Measurements from ENCODE around the gene PDCD6IP. TPM values are rescaled to one million over a fixed set of nuclear protein-coding genes. Genes with fewer than 3 reads are reported as not detected.

PDCD6IP gene
- polyA plus RNA-seq, 1 experiment = 164 TPM

- Histone ChIP-seq H3K4me3 (ENCODE audit: low read depth, low read length) (no peak overlapping the region), H3K27me3 (ENCODE audit: control insufficient read depth, insufficient read depth, low read length) (no peaks in the 10 kb centered on the region), H3K36me3 (ENCODE audit: control insufficient read depth, insufficient read depth, low read length) (peaks cover 4% of the 10 kb centered on the region)
- ChIA-PET POLR2A (no interaction called here), CTCF (no interaction called here)
- no peak for DNase-seq (ENCODE audit: low read depth)
- no peak for TF ChIP-seq CTCF (IDR thresholded peaks at IDR 0.05; ENCODE audit: insufficient read depth, low read depth, low read length)
These were observed 62.1 kb downstream of the PDCD6IP start for GRCh38 chr3:33860373-33861050.

- POLR2A ChIA-PET = no interaction called here
- no peak for DNase-seq (ENCODE audit: low read depth)
- Histone ChIP-seq H3K4me3 (ENCODE audit: low read depth, low read length) (no peak overlapping the region), H3K36me3 (ENCODE audit: control insufficient read depth, insufficient read depth, low read length) (peaks cover 8% of the 10 kb centered on the region), H3K27me3 (ENCODE audit: control insufficient read depth, insufficient read depth, low read length) (no peaks in the 10 kb centered on the region)
- CTCF ChIA-PET = no interaction called here
- TF ChIP-seq CTCF (IDR thresholded peaks at IDR 0.05; ENCODE audit: insufficient read depth, low read depth, low read length) = no peak
These were observed 66.7 kb downstream of the PDCD6IP start for GRCh38 chr3:33865133-33865532.

GRCh38 chr3:33868309-33868708 lies 69.9 kb downstream of the PDCD6IP start:
- Histone ChIP-seq H3K4me3 (ENCODE audit: low read depth, low read length) (no peak overlapping the region), H3K27me3 (ENCODE audit: control insufficient read depth, insufficient read depth, low read length) (no peaks in the 10 kb centered on the region), H3K36me3 (ENCODE audit: control insufficient read depth, insufficient read depth, low read length) (peaks cover 8% of the 10 kb centered on the region)
- DNase-seq (ENCODE audit: low read depth) = no peak
- ChIA-PET CTCF (interaction anchor here (1.3 kb wide), 1 partner anchor 15 kb away, joined by 4 read pairs; no protein-coding TSS in a partner anchor), POLR2A (no interaction called here)
- TF ChIP-seq CTCF (IDR thresholded peaks at IDR 0.05; ENCODE audit: insufficient read depth, low read depth, low read length) = no peak

- Histone ChIP-seq H3K36me3 (ENCODE audit: control insufficient read depth, insufficient read depth, low read length) (peaks cover 7% of the 10 kb centered on the region), H3K4me3 (ENCODE audit: low read depth, low read length) (no peak overlapping the region), H3K27me3 (ENCODE audit: control insufficient read depth, insufficient read depth, low read length) (no peaks in the 10 kb centered on the region)
- TF ChIP-seq CTCF (IDR thresholded peaks at IDR 0.05; ENCODE audit: insufficient read depth, low read depth, low read length) = no peak
- DNase-seq (ENCODE audit: low read depth) = no peak
- ChIA-PET POLR2A (no interaction called here), CTCF (interaction anchor here (1.1 kb wide), 1 partner anchor 13 kb away, joined by 6 read pairs; no protein-coding TSS in a partner anchor)
These were observed 71.5 kb downstream of the PDCD6IP start for GRCh38 chr3:33869977-33870376.

- no peak for DNase-seq (ENCODE audit: low read depth)
- Histone ChIP-seq H3K4me3 (ENCODE audit: low read depth, low read length) (no peak overlapping the region), H3K36me3 (ENCODE audit: control insufficient read depth, insufficient read depth, low read length) (no peaks in the 10 kb centered on the region), H3K27me3 (ENCODE audit: control insufficient read depth, insufficient read depth, low read length) (no peaks in the 10 kb centered on the region)
- TF ChIP-seq CTCF (IDR thresholded peaks at IDR 0.05; ENCODE audit: insufficient read depth, low read depth, low read length) = no peak
- ChIA-PET POLR2A (no interaction called here), CTCF (interaction anchor here (0.7 kb wide), 1 partner anchor 9 kb away, joined by 3 read pairs; no protein-coding TSS in a partner anchor)
These were observed 76.4 kb downstream of the PDCD6IP start for GRCh38 chr3:33874815-33875214.
